Measurements from ENCODE around the gene MED25. TPM values are rescaled to one million over a fixed set of nuclear protein-coding genes. Genes with fewer than 3 reads are reported as not detected.

MED25 gene
- polyA plus RNA-seq, 3 donors, result 13.9 to 52.9 (median 18.5) TPM

- H3K27ac Mint-ChIP-seq, result peak overlapping the region in 5 of 7 donors; percentile 2 to 74 (median 22)
- no peak for DNase-seq
- no peaks in the 10 kb centered on the region for H3K9me3 Mint-ChIP-seq
- no peak overlapping the region for H3K4me3 Mint-ChIP-seq
- Histone ChIP-seq H3K27ac (ENCODE audit: low read depth in 1 of 2, low read length in 2 of 2) (no peak overlapping the region), H2AFZ (ENCODE audit: insufficient read depth, low read depth, low read length, poor library complexity, severe bottlenecking) (no peak overlapping the region), H3K36me3 (replicated peaks in 1 of 2; ENCODE audit: control insufficient read depth in 1 of 2, insufficient read depth in 2 of 2, low read length in 2 of 2) (peaks cover 5 to 13% of the 10 kb centered on the region in 2 donors), H3K4me3 (replicated peaks in 1 of 3; ENCODE audit: low read depth in 2 of 3, low read length in 3 of 3) (no peak overlapping the region), H3K4me1 (ENCODE audit: control insufficient read depth in 1 of 2, insufficient read depth in 2 of 2, low read length in 2 of 2) (peaks cover 49 to 51% of the 10 kb centered on the region in 2 donors), H3K9me3 (replicated peaks in 1 of 2; ENCODE audit: control insufficient read depth in 1 of 2, insufficient read depth in 1 of 2, low read length in 2 of 2) (no peaks in the 10 kb centered on the region), H3K9ac (ENCODE audit: insufficient read depth, low read length, poor library complexity, severe bottlenecking) (no peak overlapping the region), H3K27me3 (ENCODE audit: control insufficient read depth in 2 of 2, insufficient read depth in 2 of 2, low read length in 2 of 2) (no peaks in the 10 kb centered on the region), H3K4me2 (replicated peaks; ENCODE audit: extremely low read depth, low read length, poor library complexity, severe bottlenecking) (no peak overlapping the region), H4K20me1 (ENCODE audit: insufficient read depth, low read length) (peaks cover 35% of the 10 kb centered on the region), H3K79me2 (ENCODE audit: insufficient read depth, low read length) (peaks cover 84% of the 10 kb centered on the region)
- intact Hi-C loops (cut with micrococcal nuclease), result no loop called here
- 93% methylated on average over 19 of the region's 20 CpGs for WGBS (ENCODE audit: insufficient coverage)
- H3K27me3 Mint-ChIP-seq (ENCODE audit: low read depth in 3 of 3), result no peaks in the 10 kb centered on the region
- peaks cover 17 to 50% of the 10 kb centered on the region in 2 donors for H3K36me3 Mint-ChIP-seq
- no peak for TF ChIP-seq CTCF (IDR thresholded peaks at IDR 0.05)
- peaks cover 57% of the 10 kb centered on the region for H3K4me1 Mint-ChIP-seq
Measured at GRCh38 chr19:49775742-49776370, 42.2 kb upstream of the MED25 start.

GRCh38 chr19:49776371-49776764 is 41.7 kb upstream of the MED25 start:
- Histone ChIP-seq H2AFZ (ENCODE audit: insufficient read depth, low read depth, low read length, poor library complexity, severe bottlenecking) (no peak overlapping the region), H3K9ac (ENCODE audit: insufficient read depth, low read length, poor library complexity, severe bottlenecking) (no peak overlapping the region), H4K20me1 (ENCODE audit: insufficient read depth, low read length) (peaks cover 35% of the 10 kb centered on the region), H3K36me3 (replicated peaks in 1 of 2; ENCODE audit: control insufficient read depth in 1 of 2, insufficient read depth in 2 of 2, low read length in 2 of 2) (peaks cover 5 to 12% of the 10 kb centered on the region in 2 donors), H3K4me3 (replicated peaks in 1 of 3; ENCODE audit: low read depth in 2 of 3, low read length in 3 of 3) (no peak overlapping the region), H3K9me3 (replicated peaks in 1 of 2; ENCODE audit: control insufficient read depth in 1 of 2, insufficient read depth in 1 of 2, low read length in 2 of 2) (no peaks in the 10 kb centered on the region), H3K27ac (ENCODE audit: low read depth in 1 of 2, low read length in 2 of 2) (peak overlapping the region in 1 of 2 donors; percentile 13), H3K79me2 (ENCODE audit: insufficient read depth, low read length) (peaks cover 84% of the 10 kb centered on the region), H3K27me3 (ENCODE audit: control insufficient read depth in 2 of 2, insufficient read depth in 2 of 2, low read length in 2 of 2) (no peaks in the 10 kb centered on the region), H3K4me2 (replicated peaks; ENCODE audit: extremely low read depth, low read length, poor library complexity, severe bottlenecking) (no peak overlapping the region), H3K4me1 (ENCODE audit: control insufficient read depth in 1 of 2, insufficient read depth in 2 of 2, low read length in 2 of 2) (peaks cover 55 to 57% of the 10 kb centered on the region in 2 donors)
- Mint-ChIP-seq H3K9me3 (peaks cover 0 to 1% (median 0%) of the 10 kb centered on the region in 7 donors), H3K4me3 (peak overlapping the region in 1 of 2 donors; percentile 13), H3K36me3 (peaks cover 16 to 48% of the 10 kb centered on the region in 2 donors), H3K27ac (peak overlapping the region in 3 of 7 donors; percentile 17 to 74 (median 64)), H3K27me3 (ENCODE audit: low read depth in 3 of 3) (no peaks in the 10 kb centered on the region), H3K4me1 (peaks cover 62% of the 10 kb centered on the region)
- no peak for DNase-seq
- TF ChIP-seq CTCF (IDR thresholded peaks at IDR 0.05), result no peak
- intact Hi-C loops (cut with micrococcal nuclease), result no loop called here
- WGBS (ENCODE audit: insufficient coverage), result 72% methylated on average over 5 of the region's 6 CpGs
